NCI-H128 (cell line): ENCODE measurements around the gene VDAC1.
A peak's percentile ranks its signal among the peaks of the same experiment; 100 is the strongest.
"Not testable (repeated sequence)": the region's sequence is repeated elsewhere in the genome, so short reads cannot be mapped to it uniquely, and the experiment has no call there.

Experiments used
- DNase-seq: peaks from one replicate; lab custom pipeline; 2025; ENCODE audit not compliant: unreplicated experiment; lab: John Stamatoyannopoulos, UW

Gene VDAC1

GRCh38 chr5:133995883-133996563 is 8.8 kb downstream of the VDAC1 start:
- no peak for DNase-seq

- no peak for DNase-seq
Observed at GRCh38 chr5:133995341-133995740, 9.4 kb downstream of the VDAC1 start.

- no peak for DNase-seq
Observed at GRCh38 chr5:133994990-133995333, 9.8 kb downstream of the VDAC1 start.

- DNase-seq = no peak
Observed at GRCh38 chr5:133994297-133994989, 10.3 kb downstream of the VDAC1 start.

GRCh38 chr5:133993185-133993936 is 11.4 kb downstream of the VDAC1 start:
- DNase-seq = no peak

GRCh38 chr5:133992429-133993155 is 12.2 kb downstream of the VDAC1 start:
- DNase-seq = no peak

GRCh38 chr5:133991171-133991910 is 13.4 kb downstream of the VDAC1 start:
- no peak for DNase-seq

- DNase-seq = peak; percentile 37
Observed at GRCh38 chr5:133990396-133990795, 14.4 kb downstream of the VDAC1 start.

GRCh38 chr5:133985540-133986180 is 19.1 kb downstream of the VDAC1 start:
- DNase-seq = no peak

- DNase-seq = no peak
Observed at GRCh38 chr5:133983674-133984073, 21.1 kb downstream of the VDAC1 start.

- DNase-seq = no peak
Observed at GRCh38 chr5:133981714-133982113, 23.1 kb downstream of the VDAC1 start.

- no peak for DNase-seq
Observed at GRCh38 chr5:133980652-133981051, 24.1 kb downstream of the VDAC1 start.

- no peak for DNase-seq
Observed at GRCh38 chr5:133978943-133979342, 25.8 kb downstream of the VDAC1 start.

GRCh38 chr5:133977858-133978257 is 26.9 kb downstream of the VDAC1 start:
- no peak for DNase-seq

- DNase-seq = no peak
Observed at GRCh38 chr5:133977161-133977787, 27.5 kb downstream of the VDAC1 start.

GRCh38 chr5:133975546-133975945 is 29.2 kb downstream of the VDAC1 start:
- DNase-seq = not testable (repeated sequence)

- DNase-seq = no peak
Observed at GRCh38 chr5:133974142-133974541, 30.6 kb downstream of the VDAC1 start.

- no peak for DNase-seq
Observed at GRCh38 chr5:133970325-133970909, 34.4 kb downstream of the VDAC1 start.

GRCh38 chr5:133969654-133970324 is 35.0 kb downstream of the VDAC1 start:
- no peak for DNase-seq
